Uterus (tissue), 4 donors: ENCODE results near the gene KRT15. TPM values are rescaled to one million over a fixed set of nuclear protein-coding genes. Genes with fewer than 3 reads are reported as not detected.

Experiments used
- DNase-seq, 2 donors: peaks; one replicate each; pipeline ENCODE4 v3.0.0-alpha.2; 2019 to 2020
- H3K27ac ChIP-seq, 2 donors: fragments of 200-600 bp; sonication (generic); 1 replicate in 1 of 2; 2 replicates in 1 of 2; pipeline ENCODE4 v1.5.1; 2016 to 2018
- H3K27me3 ChIP-seq, 2 donors: fragments of 200-600 bp; sonication (generic); one replicate each; pipeline ENCODE4 v1.5.1; 2018 to 2019; ENCODE audit warnings: control low read depth in 1 of 2
- H3K36me3 ChIP-seq, 2 donors: fragments of 200-600 bp; sonication (generic); one replicate each; pipeline ENCODE4 v1.5.1; 2019; ENCODE audit warnings: control low read depth in 1 of 2
- H3K4me1 ChIP-seq, 2 donors: fragments of 200-600 bp; sonication (generic); one replicate each; pipeline ENCODE4 v1.5.1; 2018 to 2019; ENCODE audit warnings: control low read depth in 1 of 2
- H3K4me3 ChIP-seq, 2 donors: fragments of 200-600 bp; sonication (generic); 1 replicate in 1 of 2; 2 replicates in 1 of 2; pipeline ENCODE4 v1.5.1; 2018 to 2019; ENCODE audit warnings: mild to moderate bottlenecking in 1 of 2
- H3K9me3 ChIP-seq, 2 donors: fragments of 200-600 bp; sonication (generic); one replicate each; pipeline ENCODE4 v1.5.1; 2019; ENCODE audit warnings: control low read depth in 1 of 2
- POLR2A ChIP-seq, 2 donors: fragments of 450-650 bp; IDR thresholded peaks; one replicate each; pipeline ENCODE4 v1.6.1; 2016; ENCODE audit warnings: antibody characterized with exemption in 2 of 2, mild to moderate bottlenecking in 1 of 2, moderate library complexity in 1 of 2
- intact Hi-C: fragments of 100-400 bp; cut with DNase I; formaldehyde crosslinking; loops from one replicate; pipeline ENCODE4 v1.15.1; 2023; ENCODE audit warnings: low total_unique reads
- microRNA-seq: library from miRNA; unstranded; fragments of <30 nt; microRNA quantifications from one replicate; pipeline ENCODE4, GENCODE V29; 2016; ENCODE audit warnings: borderline microRNAs expressed, borderline replicate concordance
- small RNA-seq: library from RNA; depleted of rRNA; stranded (forward); fragments of <200 nt; gene quantifications from one replicate; pipeline ENCODE3, GENCODE V24; 2016
- total RNA-seq, 4 donors: library from RNA; depleted of rRNA in 3 of 4; stranded (reverse); fragments of >200 nt in 3 of 4; gene quantifications; one replicate each; pipeline versions ENCODE4 v1.1.0 to v1.2.4, GENCODE V29; 2014 to 2023
- TF ChIP-seq, protein P1 (sequence below), 4 experiments: fragments of 200-600 bp in 2 of 4; fragments of 450-650 bp in 2 of 4; sonication (generic) in 2 of 4; IDR thresholded peaks; one replicate each; pipeline ENCODE4 v1.5.1; 2016 to 2019; ENCODE audit warnings: antibody characterized with exemption in 4 of 4, mild to moderate bottlenecking in 2 of 4, moderate library complexity in 1 of 4
- donor health status: DM: yes; HTN: yes; CAD: no.

Gene KRT15
- total RNA-seq, 4 donors from 2014 or later: 0.41 to 11.5 (median 1.6) TPM; not detected in 1

GRCh38 chr17:41464173-41464572 is 54.5 kb downstream of the KRT15 start:
- H3K4me3 ChIP-seq: no peak overlapping the region
- TF ChIP-seq, protein P1, sequence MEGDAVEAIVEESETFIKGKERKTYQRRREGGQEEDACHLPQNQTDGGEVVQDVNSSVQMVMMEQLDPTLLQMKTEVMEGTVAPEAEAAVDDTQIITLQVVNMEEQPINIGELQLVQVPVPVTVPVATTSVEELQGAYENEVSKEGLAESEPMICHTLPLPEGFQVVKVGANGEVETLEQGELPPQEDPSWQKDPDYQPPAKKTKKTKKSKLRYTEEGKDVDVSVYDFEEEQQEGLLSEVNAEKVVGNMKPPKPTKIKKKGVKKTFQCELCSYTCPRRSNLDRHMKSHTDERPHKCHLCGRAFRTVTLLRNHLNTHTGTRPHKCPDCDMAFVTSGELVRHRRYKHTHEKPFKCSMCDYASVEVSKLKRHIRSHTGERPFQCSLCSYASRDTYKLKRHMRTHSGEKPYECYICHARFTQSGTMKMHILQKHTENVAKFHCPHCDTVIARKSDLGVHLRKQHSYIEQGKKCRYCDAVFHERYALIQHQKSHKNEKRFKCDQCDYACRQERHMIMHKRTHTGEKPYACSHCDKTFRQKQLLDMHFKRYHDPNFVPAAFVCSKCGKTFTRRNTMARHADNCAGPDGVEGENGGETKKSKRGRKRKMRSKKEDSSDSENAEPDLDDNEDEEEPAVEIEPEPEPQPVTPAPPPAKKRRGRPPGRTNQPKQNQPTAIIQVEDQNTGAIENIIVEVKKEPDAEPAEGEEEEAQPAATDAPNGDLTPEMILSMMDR (IDR thresholded peaks at IDR 0.05): no peak
- no peak for TF ChIP-seq POLR2A (IDR thresholded peaks at IDR 0.05)
- H3K36me3 ChIP-seq: no peaks in the 10 kb centered on the region
- H3K4me1 ChIP-seq: no peaks in the 10 kb centered on the region
- intact Hi-C loops: no loop called here
- no peaks in the 10 kb centered on the region for H3K27me3 ChIP-seq
- H3K27ac ChIP-seq: no peak overlapping the region
- DNase-seq: no peak
- no peaks in the 10 kb centered on the region for H3K9me3 ChIP-seq

GRCh38 chr17:41463746-41464145 is 54.9 kb downstream of the KRT15 start:
- no peak overlapping the region for H3K4me3 ChIP-seq
- H3K4me1 ChIP-seq: no peaks in the 10 kb centered on the region
- no peaks in the 10 kb centered on the region for H3K9me3 ChIP-seq
- no peaks in the 10 kb centered on the region for H3K27me3 ChIP-seq
- no peak overlapping the region for H3K27ac ChIP-seq
- DNase-seq: no peak
- intact Hi-C loops: no loop called here
- no peak for TF ChIP-seq POLR2A (IDR thresholded peaks at IDR 0.05)
- TF ChIP-seq, protein P1 (IDR thresholded peaks at IDR 0.05): no peak
- H3K36me3 ChIP-seq: no peaks in the 10 kb centered on the region

Small RNAs within 50 kb of the gene (microRNA-seq; reads per million reads assigned to microRNA genes)
- not detected for gene MIR6510

Small RNAs within 50 kb of the gene (small RNA-seq; reads per million reads assigned to genes)
- gene RNU2-32P: not detected

Other genes starting within 250 kb of the KRT15 start
- not detected for gene KRTAP9-7, start 243.2 kb downstream of the KRT15 start, total RNA-seq
- gene KRTAP29-1, start 216.0 kb downstream of the KRT15 start, total RNA-seq: not detected
- gene KRTAP16-1, start 209.6 kb downstream of the KRT15 start, total RNA-seq: not detected
- gene KRTAP17-1, start 203.2 kb downstream of the KRT15 start, total RNA-seq: not detected
- not detected for gene KRT33A, start 168.1 kb downstream of the KRT15 start, total RNA-seq
- gene KRT33B, start 149.1 kb downstream of the KRT15 start, total RNA-seq: not detected
- under 1 TPM in 1 of 4 donors, not detected in 3; 0.28 TPM for gene KRT34, start 136.6 kb downstream of the KRT15 start, total RNA-seq
- not detected for gene KRT31, start 121.3 kb downstream of the KRT15 start, total RNA-seq
- not detected for gene KRT37, start 94.3 kb downstream of the KRT15 start, total RNA-seq
- gene KRT38, start 77.9 kb downstream of the KRT15 start, total RNA-seq: not detected
- gene KRT32, start 51.5 kb downstream of the KRT15 start, total RNA-seq: not detected
- not detected for gene KRT35, start 37.7 kb downstream of the KRT15 start, total RNA-seq
- not detected for gene KRT36, start 29.0 kb downstream of the KRT15 start, total RNA-seq
- 1 to 10 TPM; 1.5 to 6.4 (median 3.0) TPM for gene KRT13, start 13.3 kb downstream of the KRT15 start, total RNA-seq
- 100 to 1,000 TPM in 2 of 4 donors, 10 to 100 TPM in 1, under 1 TPM in 1; 0.88 to 120 (median 77.2) TPM for gene KRT19, start 9.4 kb upstream of the KRT15 start, total RNA-seq
- under 1 TPM in 1 of 4 donors, not detected in 3; 0.21 TPM for gene KRT9, start 53.2 kb upstream of the KRT15 start, total RNA-seq
- under 1 TPM in 2 of 4 donors, not detected in 2; 0.52 to 0.90 TPM for gene KRT14, start 68.0 kb upstream of the KRT15 start, total RNA-seq
- gene KRT16, start 93.9 kb upstream of the KRT15 start, total RNA-seq: not detected
- gene KRT17, start 105.7 kb upstream of the KRT15 start, total RNA-seq: 10 to 100 TPM in 1 of 4 donors, under 1 TPM in 1, not detected in 2; 0.70 to 12.6 TPM
- 100 to 1,000 TPM in 3 of 4 donors, 10 to 100 TPM in 1; 83.5 to 796 (median 199) TPM for gene EIF1, start 170.0 kb upstream of the KRT15 start, total RNA-seq
- not detected for gene GAST, start 193.4 kb upstream of the KRT15 start, total RNA-seq
- 1 to 10 TPM in 1 of 4 donors, not detected in 3; 2.2 TPM for gene HAP1, start 215.8 kb upstream of the KRT15 start, total RNA-seq